Natural killer cell (primary cell): ENCODE data around the gene CD164. TPM values are rescaled to one million over a fixed set of nuclear protein-coding genes. Genes with fewer than 3 reads are reported as not detected.
"Not testable (repeated sequence)": the region's sequence is repeated elsewhere in the genome, so short reads cannot be mapped to it uniquely, and the experiment has no call there.

Source experiments
- ATAC-seq, 3 donors: fragments of 150-1000 bp in 2 of 3; fragments of 200-7000 bp in 1 of 3; cut with Tn5 transposase; 1 replicate in 1 of 3; 2 replicates in 2 of 3; pipeline ENCODE4 v1.10.0; 2021; ENCODE audit warnings: mild to moderate bottlenecking in 2 of 3, moderate library complexity in 2 of 3
- DNase-seq, 2 donors: peaks; one replicate each; pipeline versions ENCODE4 v3.0.0 to v3.0.0-alpha.2; 2013 to 2021; ENCODE audit warnings: mixed read lengths in 1 of 2
- H3K27ac ChIP-seq: one replicate; pipeline ENCODE4 v1.5.1; 2013; ENCODE audit warnings: mild to moderate bottlenecking, low read length
- H3K27me3 ChIP-seq: one replicate; pipeline ENCODE4 v1.6.1; 2013; ENCODE audit warnings: low read length; ENCODE audit not compliant: control insufficient read depth, insufficient read depth
- H3K36me3 ChIP-seq: one replicate; pipeline ENCODE4 v1.6.1; 2013; ENCODE audit warnings: low read length; ENCODE audit not compliant: control insufficient read depth, insufficient read depth
- H3K4me1 ChIP-seq: one replicate; pipeline ENCODE4 v1.6.1; 2013; ENCODE audit warnings: low read length; ENCODE audit not compliant: control insufficient read depth, insufficient read depth
- H3K4me3 ChIP-seq: one replicate; pipeline ENCODE4 v1.5.1; 2013; ENCODE audit warnings: low read length
- H3K9me3 ChIP-seq: one replicate; pipeline ENCODE4 v1.6.1; 2013; ENCODE audit warnings: low read length; ENCODE audit not compliant: control insufficient read depth, insufficient read depth
- H3K27ac Mint-ChIP-seq, 2 donors: one replicate each; pipeline ENCODE4 v1.8.0; 2022; ENCODE audit warnings: mild to moderate bottlenecking in 2 of 2, mixed read lengths in 2 of 2, moderate library complexity in 1 of 2
- H3K27me3 Mint-ChIP-seq, 2 donors: one replicate each; pipeline ENCODE4 v1.8.0; 2022; ENCODE audit warnings: low read depth in 2 of 2, mixed read lengths in 2 of 2
- H3K36me3 Mint-ChIP-seq: one replicate; pipeline ENCODE4 v1.8.0; 2022; ENCODE audit warnings: mixed read lengths
- H3K4me1 Mint-ChIP-seq, 2 donors: one replicate each; pipeline ENCODE4 v1.8.0; 2022; ENCODE audit warnings: mixed read lengths in 2 of 2
- H3K4me3 Mint-ChIP-seq: one replicate; pipeline ENCODE4 v1.8.0; 2022; ENCODE audit warnings: mild to moderate bottlenecking, moderate library complexity, mixed read lengths
- H3K9me3 Mint-ChIP-seq, 2 donors: one replicate each; pipeline ENCODE4 v1.8.0; 2022; ENCODE audit warnings: mixed read lengths in 2 of 2
- WGBS: methylation state at CpG from one replicate; pipeline ENCODE4 v1.1.7; 2013; ENCODE audit warnings: missing lambda C conversion rate; ENCODE audit not compliant: insufficient coverage; 5-methylcytosine and 5-hydroxymethylcytosine counted together
- intact Hi-C: fragments of 100-400 bp; cut with micrococcal nuclease; formaldehyde crosslinking; loops from one replicate; pipeline ENCODE4 v1.14.2; 2022
- total RNA-seq, 4 donors: library from RNA; stranded (reverse); fragments of 120-200 nt in 1 of 4; gene quantifications; one replicate each; pipeline versions ENCODE4 v1.2.3 to v1.2.4, GENCODE V29; 2013 to 2022
- TF ChIP-seq, protein P1 (sequence below): fragments of 200-600 bp; IDR thresholded peaks from one replicate; pipeline ENCODE4 v1.8.0; 2022; ENCODE audit warnings: antibody characterized with exemption

CD164 gene
- total RNA-seq, 3 donors from 2014 or later (not counting 1 experiment from before 2014, with no cell fraction given), result 352 to 457 (median 427) TPM

DNA sequence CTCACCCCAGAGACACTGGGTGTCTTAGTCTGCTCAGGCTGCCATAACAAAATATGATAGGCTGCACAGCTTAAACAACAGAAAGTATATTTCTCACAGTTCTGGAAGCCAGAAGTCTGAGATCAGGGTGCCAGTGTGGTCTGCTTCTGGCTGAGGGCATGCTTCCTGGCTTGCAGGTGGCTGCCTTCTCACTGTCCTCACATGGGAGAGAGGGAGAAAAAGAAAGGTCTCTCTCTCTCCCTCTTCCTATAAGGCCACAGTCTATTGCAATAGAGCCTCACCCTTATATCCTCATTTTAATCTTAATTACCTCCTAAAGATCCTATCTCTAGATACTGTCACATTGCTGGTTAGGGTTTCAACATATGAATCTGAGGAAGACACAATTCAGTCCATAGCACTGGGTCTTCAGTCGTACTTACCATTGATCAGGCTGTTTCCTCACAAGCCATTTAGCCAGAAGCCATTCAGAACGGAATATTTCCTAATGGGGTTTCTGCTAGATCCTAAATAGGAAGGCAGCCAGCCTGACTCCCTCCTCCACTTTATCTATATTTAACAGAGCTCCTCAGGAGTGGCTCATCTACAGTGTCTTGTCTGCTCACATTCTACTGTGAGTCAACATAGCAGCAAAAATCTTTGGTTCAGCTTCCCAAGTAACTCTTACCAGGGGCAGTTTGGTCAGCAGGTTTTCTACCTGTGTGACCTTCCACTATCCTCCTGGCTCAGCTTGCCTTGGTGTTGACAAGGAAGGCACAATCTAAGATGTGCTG is 42.2 kb downstream of the CD164 start:
- WGBS, result 82% methylated on average over 2 of the region's 2 CpGs
- H3K27ac Mint-ChIP-seq, result peak overlapping the region; percentile 41 to 44
- H3K4me3 Mint-ChIP-seq, result no peak overlapping the region
- Histone ChIP-seq H3K4me3 (no peak overlapping the region), H3K4me1 (peaks cover 4% of the 10 kb centered on the region), H3K9me3 (no peaks in the 10 kb centered on the region), H3K36me3 (no peaks in the 10 kb centered on the region), H3K27me3 (no peaks in the 10 kb centered on the region), H3K27ac (no peak overlapping the region)
- TF ChIP-seq, protein P1, sequence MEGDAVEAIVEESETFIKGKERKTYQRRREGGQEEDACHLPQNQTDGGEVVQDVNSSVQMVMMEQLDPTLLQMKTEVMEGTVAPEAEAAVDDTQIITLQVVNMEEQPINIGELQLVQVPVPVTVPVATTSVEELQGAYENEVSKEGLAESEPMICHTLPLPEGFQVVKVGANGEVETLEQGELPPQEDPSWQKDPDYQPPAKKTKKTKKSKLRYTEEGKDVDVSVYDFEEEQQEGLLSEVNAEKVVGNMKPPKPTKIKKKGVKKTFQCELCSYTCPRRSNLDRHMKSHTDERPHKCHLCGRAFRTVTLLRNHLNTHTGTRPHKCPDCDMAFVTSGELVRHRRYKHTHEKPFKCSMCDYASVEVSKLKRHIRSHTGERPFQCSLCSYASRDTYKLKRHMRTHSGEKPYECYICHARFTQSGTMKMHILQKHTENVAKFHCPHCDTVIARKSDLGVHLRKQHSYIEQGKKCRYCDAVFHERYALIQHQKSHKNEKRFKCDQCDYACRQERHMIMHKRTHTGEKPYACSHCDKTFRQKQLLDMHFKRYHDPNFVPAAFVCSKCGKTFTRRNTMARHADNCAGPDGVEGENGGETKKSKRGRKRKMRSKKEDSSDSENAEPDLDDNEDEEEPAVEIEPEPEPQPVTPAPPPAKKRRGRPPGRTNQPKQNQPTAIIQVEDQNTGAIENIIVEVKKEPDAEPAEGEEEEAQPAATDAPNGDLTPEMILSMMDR, result no peak
- ATAC-seq, result peak in 2 of 3 donors; percentile 30 to 55
- intact Hi-C loops, result no loop called here
- no peaks in the 10 kb centered on the region for H3K27me3 Mint-ChIP-seq
- no peaks in the 10 kb centered on the region for H3K36me3 Mint-ChIP-seq
- DNase-seq, result no peak
- no peaks in the 10 kb centered on the region for H3K9me3 Mint-ChIP-seq
- H3K4me1 Mint-ChIP-seq, result peaks cover 13 to 20% of the 10 kb centered on the region in 2 donors

DNA sequence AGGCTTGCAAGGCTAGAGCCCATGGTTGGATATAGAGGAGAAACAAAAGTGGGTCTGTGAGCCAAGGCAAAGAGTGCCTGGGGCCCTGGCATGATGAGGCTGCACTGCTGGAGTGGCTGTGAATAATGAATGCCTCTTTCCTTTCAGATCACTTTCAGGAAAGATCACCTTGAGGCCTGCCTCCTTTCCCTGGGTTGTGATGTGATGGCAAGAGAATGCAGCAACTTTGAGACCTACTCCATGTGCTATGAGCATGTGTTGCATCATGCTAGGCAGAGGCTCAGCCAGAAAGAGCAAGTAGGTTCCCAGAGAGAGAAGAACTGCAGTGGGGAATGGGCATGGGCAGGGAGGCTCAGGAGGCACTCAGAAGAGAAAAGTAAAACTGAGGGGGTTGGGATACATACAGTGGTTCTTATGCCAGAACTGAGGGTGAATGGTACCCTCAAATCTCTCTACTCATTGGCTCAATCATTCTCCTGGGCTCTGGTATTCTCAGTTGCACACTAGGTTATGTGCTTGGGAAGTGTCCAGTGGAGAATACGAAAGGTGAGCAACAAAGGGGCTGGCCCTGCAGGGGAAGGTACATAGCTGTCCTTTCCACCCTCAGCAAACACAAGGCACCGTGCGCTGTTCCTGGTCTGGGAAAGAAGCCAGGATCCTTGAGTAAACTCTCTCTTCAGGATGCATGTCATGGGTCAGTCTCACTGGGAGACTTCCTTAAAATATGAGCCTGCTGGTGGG is 45.9 kb downstream of the CD164 start:
- TF ChIP-seq, protein P1, result no peak
- no peak overlapping the region for H3K27ac Mint-ChIP-seq
- H3K4me3 Mint-ChIP-seq, result no peak overlapping the region
- peaks cover 19 to 29% of the 10 kb centered on the region in 2 donors for H3K4me1 Mint-ChIP-seq
- H3K9me3 ChIP-seq, result no peaks in the 10 kb centered on the region
- no peaks in the 10 kb centered on the region for H3K27me3 ChIP-seq
- intact Hi-C loops, result no loop called here
- H3K4me3 ChIP-seq, result no peak overlapping the region
- H3K36me3 Mint-ChIP-seq, result no peaks in the 10 kb centered on the region
- WGBS, result 95% methylated on average over 2 of the region's 3 CpGs
- DNase-seq, result no peak
- H3K36me3 ChIP-seq, result no peaks in the 10 kb centered on the region
- ATAC-seq, result no peak
- no peak overlapping the region for H3K27ac ChIP-seq
- H3K4me1 ChIP-seq, result peaks cover 12% of the 10 kb centered on the region
- no peaks in the 10 kb centered on the region for H3K9me3 Mint-ChIP-seq
- H3K27me3 Mint-ChIP-seq, result no peaks in the 10 kb centered on the region

DNA sequence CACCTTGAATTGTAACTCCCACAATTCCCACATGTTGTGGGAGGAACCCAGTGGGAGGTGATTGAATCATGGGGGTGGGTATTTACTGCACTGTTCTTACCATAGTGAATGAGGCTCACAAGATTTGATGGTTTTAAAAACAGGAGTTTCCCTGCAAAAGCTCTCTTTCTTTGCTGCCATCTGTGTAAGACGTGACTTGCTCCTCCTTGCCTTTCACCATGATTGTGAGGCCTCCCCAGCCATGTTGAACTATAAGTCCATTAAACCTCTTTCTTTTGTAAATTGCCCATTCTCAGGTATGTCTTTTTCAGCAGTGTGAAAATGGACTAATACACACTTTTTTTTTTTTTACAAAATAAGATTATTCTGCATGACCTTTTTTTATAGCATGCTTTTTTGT is 48.4 kb downstream of the CD164 start:
- ATAC-seq, H3K4me1 ChIP-seq, H3K27me3 ChIP-seq, H3K9me3 ChIP-seq, H3K36me3 ChIP-seq, H3K27ac ChIP-seq, H3K4me3 Mint-ChIP-seq, intact Hi-C loops, H3K36me3 Mint-ChIP-seq, H3K9me3 Mint-ChIP-seq, H3K27me3 Mint-ChIP-seq, DNase-seq, H3K4me3 ChIP-seq, H3K27ac Mint-ChIP-seq: not testable (repeated sequence)
- peaks cover 0 to 16% of the 10 kb centered on the region in 2 donors for H3K4me1 Mint-ChIP-seq
- 95% methylated on average over 1 of the region's 1 CpG for WGBS

DNA sequence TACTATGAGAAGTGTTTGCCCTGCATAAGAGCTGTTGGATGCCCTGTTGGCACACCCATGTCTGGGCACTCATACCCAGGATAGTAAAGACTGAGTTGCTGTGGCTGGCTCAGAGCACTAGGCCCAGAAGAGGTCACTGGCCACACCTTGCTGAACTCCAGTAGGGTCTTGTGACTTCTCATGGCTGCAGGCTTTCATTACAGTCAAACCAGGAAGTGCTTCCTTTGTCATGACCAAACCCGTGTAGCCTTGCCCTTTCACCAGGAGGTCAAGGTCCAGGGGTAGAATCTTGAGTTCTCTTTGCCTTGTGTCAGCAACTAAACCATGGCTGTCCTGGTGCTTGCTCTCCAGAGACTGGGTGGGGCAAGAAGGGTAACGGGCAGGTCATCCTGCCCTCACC is 49.5 kb downstream of the CD164 start:
- no peaks in the 10 kb centered on the region for H3K9me3 Mint-ChIP-seq
- H3K4me1 Mint-ChIP-seq, result peaks cover 0 to 16% of the 10 kb centered on the region in 2 donors
- no peak overlapping the region for H3K27ac ChIP-seq
- H3K27me3 ChIP-seq, result no peaks in the 10 kb centered on the region
- 65% methylated on average over 2 of the region's 2 CpGs for WGBS
- H3K4me3 ChIP-seq, result no peak overlapping the region
- no peak for DNase-seq
- peaks cover 0 to 10% of the 10 kb centered on the region in 2 donors for H3K27me3 Mint-ChIP-seq
- H3K4me1 ChIP-seq, result peaks cover 8% of the 10 kb centered on the region
- TF ChIP-seq, protein P1, result no peak
- H3K27ac Mint-ChIP-seq, result no peak overlapping the region
- no peaks in the 10 kb centered on the region for H3K36me3 ChIP-seq
- no peak overlapping the region for H3K4me3 Mint-ChIP-seq
- intact Hi-C loops, result no loop called here
- H3K36me3 Mint-ChIP-seq, result no peaks in the 10 kb centered on the region
- peak in 1 of 3 donors; percentile 28 for ATAC-seq
- H3K9me3 ChIP-seq, result no peaks in the 10 kb centered on the region
